Fibroblast of the aortic adventitia (primary cell): ENCODE results near the gene COL4A1. TPM values are rescaled to one million over a fixed set of nuclear protein-coding genes. Genes with fewer than 3 reads are reported as not detected.

Experiments
- DNase-seq: peaks from one replicate; pipeline ENCODE4 v3.0.0-alpha.2; 2010; ENCODE audit warnings: low read depth
- H3K4me3 ChIP-seq: 2 replicates; pipeline ENCODE4 v1.5.1; 2011; ENCODE audit warnings: low read depth, mild to moderate bottlenecking, control low read depth, low read length, moderate library complexity
- total RNA-seq: library from RNA; depleted of rRNA; stranded (reverse); fragments of >200 nt; gene quantifications from 2 replicates; pipeline ENCODE4 v1.2.3, GENCODE V29; 2012; ENCODE audit warnings: low replicate concordance
- TF ChIP-seq, protein P1 (sequence below): IDR thresholded peaks from 2 replicates; pipeline ENCODE4 v1.5.1; 2011; ENCODE audit warnings: mild to moderate bottlenecking, low read length, control low read depth, inconsistent platforms; ENCODE audit not compliant: insufficient read depth

COL4A1 gene
- total RNA-seq, 1 donor = 43.7 TPM

DNA sequence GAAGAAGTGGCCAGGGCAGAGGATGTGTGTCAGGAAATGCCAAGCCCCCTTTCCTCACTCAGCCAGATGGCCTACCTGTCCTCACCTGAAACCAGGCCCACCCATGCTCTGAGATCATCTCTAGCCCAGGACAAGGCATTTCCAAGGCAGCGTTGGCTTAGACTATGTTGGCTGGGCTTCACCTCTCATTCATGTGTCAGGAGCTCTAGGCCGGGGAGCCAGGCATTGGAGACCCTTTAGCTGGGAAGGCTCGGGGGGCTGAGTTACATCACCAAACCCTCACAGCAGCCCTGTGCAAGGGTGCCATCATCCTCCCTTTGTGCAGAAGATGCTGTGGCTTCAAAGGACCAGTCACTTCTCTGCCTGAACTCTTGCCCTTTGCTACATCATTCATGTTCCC is 40.1 kb upstream of the COL4A1 start:
- DNase-seq = no peak
- H3K4me3 ChIP-seq = no peak overlapping the region
- TF ChIP-seq, protein P1, sequence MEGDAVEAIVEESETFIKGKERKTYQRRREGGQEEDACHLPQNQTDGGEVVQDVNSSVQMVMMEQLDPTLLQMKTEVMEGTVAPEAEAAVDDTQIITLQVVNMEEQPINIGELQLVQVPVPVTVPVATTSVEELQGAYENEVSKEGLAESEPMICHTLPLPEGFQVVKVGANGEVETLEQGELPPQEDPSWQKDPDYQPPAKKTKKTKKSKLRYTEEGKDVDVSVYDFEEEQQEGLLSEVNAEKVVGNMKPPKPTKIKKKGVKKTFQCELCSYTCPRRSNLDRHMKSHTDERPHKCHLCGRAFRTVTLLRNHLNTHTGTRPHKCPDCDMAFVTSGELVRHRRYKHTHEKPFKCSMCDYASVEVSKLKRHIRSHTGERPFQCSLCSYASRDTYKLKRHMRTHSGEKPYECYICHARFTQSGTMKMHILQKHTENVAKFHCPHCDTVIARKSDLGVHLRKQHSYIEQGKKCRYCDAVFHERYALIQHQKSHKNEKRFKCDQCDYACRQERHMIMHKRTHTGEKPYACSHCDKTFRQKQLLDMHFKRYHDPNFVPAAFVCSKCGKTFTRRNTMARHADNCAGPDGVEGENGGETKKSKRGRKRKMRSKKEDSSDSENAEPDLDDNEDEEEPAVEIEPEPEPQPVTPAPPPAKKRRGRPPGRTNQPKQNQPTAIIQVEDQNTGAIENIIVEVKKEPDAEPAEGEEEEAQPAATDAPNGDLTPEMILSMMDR = no peak

DNA sequence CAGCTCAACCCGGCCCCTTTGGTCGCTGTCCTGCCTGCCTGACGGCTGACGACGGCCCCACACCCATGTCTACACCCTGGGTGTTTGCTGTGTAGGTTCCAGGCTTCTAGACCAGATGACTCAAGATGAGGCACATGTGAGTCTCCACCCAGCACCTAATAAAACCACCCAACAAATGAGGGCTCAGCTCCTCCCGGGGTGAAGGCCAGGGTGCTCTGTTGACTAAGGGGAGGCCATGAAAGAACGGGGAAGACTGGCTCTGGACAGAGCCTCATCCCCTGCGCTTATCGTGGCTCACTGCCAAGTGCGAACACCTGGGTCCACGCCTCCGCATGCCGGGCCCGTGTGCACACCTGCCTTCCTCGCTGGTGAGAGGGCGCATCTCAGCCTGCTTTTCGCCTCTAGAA is 39.7 kb upstream of the COL4A1 start:
- no peak overlapping the region for H3K4me3 ChIP-seq
- TF ChIP-seq, protein P1 = no peak
- no peak for DNase-seq

DNA sequence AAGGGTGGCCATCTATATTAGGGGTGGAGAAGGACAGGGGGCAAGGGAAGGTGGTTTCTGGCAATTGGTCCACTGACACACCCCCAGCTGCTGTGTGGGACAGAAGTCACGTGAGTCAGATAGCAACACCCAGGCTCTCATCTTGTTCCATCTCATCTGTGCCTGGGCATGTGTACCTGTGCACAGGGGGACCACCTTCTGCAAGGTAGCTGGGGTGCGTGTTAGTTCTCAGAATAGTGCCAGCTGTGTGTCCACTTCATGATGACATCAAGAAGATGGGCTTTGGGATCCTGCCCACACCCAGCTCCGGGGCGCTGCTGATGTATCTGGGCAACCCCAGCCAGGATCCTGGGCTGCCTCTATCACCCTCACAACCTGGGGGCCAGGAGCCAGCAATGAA is 38.7 kb upstream of the COL4A1 start:
- DNase-seq = no peak
- TF ChIP-seq, protein P1 = no peak
- no peak overlapping the region for H3K4me3 ChIP-seq

DNA sequence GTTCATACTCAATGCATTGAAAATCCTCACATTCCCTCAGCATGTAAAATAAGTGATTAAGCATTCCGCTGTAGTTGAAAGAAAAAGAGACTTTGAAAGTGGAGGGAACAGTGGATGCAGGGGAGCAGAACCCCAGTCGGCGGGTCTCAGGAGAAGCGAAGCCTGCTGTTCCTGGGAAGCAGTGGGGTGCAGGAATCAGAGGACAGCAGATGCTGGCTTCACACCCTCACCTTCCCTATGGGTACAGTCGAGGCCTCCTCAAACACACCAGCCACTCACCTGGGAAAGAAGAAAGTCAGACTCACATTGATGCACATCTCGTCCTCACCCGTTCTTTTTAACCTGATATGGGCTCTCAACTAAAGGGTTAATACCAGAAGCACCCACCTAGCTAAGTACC is 38.3 kb upstream of the COL4A1 start:
- no peak for DNase-seq
- TF ChIP-seq, protein P1 = no peak
- no peak overlapping the region for H3K4me3 ChIP-seq

DNA sequence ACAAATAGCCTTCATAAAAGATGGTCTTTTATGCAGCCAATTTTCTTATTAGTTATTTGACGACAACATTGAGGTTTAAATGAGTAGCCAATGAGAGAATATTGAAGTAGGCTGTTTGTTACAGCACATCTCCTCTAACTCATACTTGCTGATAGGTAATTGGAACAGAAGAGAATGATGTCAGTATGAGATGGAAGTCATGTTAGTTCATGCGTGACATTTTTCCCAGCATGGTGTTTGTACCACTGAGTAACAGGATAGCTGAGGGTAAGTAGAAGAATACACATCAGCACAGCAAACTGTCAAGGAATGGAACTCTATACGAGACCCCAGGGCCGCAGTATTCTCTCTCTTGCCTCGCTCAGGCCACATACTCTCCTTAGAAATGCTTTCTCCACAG is 37.4 kb upstream of the COL4A1 start:
- no peak for DNase-seq
- no peak overlapping the region for H3K4me3 ChIP-seq
- TF ChIP-seq, protein P1 = no peak

DNA sequence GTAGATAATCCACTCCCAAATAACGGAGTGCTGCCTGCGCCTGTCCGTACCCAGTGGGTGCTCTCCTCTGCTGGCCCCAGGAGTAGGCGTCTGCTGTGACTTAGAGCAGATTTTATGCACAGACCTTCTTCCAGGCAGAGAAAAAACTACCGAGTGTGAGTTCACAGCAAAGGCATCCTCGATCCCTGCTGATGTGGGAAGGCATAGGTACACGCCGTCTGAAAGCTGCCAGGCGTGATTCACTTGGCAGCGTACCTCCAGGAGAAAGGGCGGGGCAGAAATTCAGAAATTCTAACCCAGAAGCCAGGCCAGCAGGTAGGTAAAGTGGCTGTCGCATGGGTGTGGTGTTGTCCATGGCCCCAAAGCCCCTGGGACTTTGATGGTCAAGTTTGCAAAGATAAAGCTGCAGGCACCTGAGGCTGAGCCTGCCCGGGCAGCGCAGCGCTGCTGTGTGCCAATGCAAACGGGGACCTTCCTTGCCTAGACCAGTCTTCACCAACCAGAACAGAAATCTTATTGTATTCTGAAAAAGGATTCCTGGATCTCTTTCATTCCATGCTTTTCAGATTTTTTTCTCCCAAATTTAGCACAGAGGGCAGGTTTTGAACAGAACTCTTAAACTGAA is 36.4 kb upstream of the COL4A1 start:
- TF ChIP-seq, protein P1 = no peak
- H3K4me3 ChIP-seq = no peak overlapping the region
- no peak for DNase-seq

DNA sequence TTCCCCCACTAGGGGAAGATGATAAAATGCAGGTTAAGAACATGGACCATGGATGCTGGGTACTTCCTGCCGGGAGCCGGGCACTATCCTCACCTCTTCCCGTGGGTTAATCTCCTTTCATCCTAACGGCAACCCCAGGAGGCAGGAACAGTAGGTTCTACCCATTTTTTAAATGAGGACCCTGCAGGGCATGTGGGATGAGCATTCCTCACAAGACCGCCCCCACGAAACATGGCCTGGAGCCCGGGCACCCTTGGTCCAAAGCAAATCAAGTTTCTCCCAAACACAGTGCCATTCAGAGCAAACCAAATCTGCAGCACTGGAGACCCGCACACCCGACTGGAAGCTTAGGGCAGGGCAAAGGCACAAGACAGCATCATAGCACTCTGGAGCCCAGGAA is 35.5 kb upstream of the COL4A1 start:
- TF ChIP-seq, protein P1 = no peak
- no peak for DNase-seq
- H3K4me3 ChIP-seq = no peak overlapping the region
